SK-N-SH treated with all-trans-retinoic acid at 6 μM for 48 hours (cell line): ENCODE data around the gene MYL3.

Experiments
- ATAC-seq: fragments of 200-7000 bp; cut with Tn5 transposase; 3 replicates; pipeline ENCODE4 v1.9.1; 2020; ENCODE audit warnings: mild to moderate bottlenecking, moderate library complexity
- CREB5 ChIP-seq: fragments of 250-450 bp; sonication (Bioruptor Pico); IDR thresholded peaks from 2 replicates; pipeline ENCODE4 v1.5.1; 2020; ENCODE audit warnings: low read depth, mild to moderate bottlenecking, moderate library complexity
- CSRNP3 ChIP-seq: fragments of 250-450 bp; sonication (Bioruptor Pico); IDR thresholded peaks from 2 replicates; pipeline ENCODE4 v1.5.1; 2021; ENCODE audit warnings: mild to moderate bottlenecking, moderate library complexity
- ESRRG ChIP-seq: fragments of 250-450 bp; sonication (Bioruptor Pico); IDR thresholded peaks from 2 replicates; pipeline ENCODE4 v1.6.1; 2021; ENCODE audit warnings: mild to moderate bottlenecking
- GLIS3 ChIP-seq: fragments of 250-450 bp; sonication (Bioruptor Pico); IDR thresholded peaks from 2 replicates; pipeline ENCODE4 v1.5.0; 2020; ENCODE audit warnings: mild to moderate bottlenecking, moderate library complexity
- ISL1 ChIP-seq: fragments of 250-450 bp; sonication (Bioruptor Pico); IDR thresholded peaks from 2 replicates; pipeline ENCODE4 v2.1.2; 2022; ENCODE audit warnings: mild to moderate bottlenecking, moderate library complexity
- OSR1 ChIP-seq: fragments of 250-450 bp; sonication (Bioruptor Pico); IDR thresholded peaks from 2 replicates; pipeline ENCODE4 v1.8.0; 2022; ENCODE audit warnings: moderate library complexity, mild to moderate bottlenecking, inconsistent platforms
- PPARA ChIP-seq: fragments of 250-450 bp; sonication (Bioruptor Pico); IDR thresholded peaks from 2 replicates; pipeline ENCODE4 v1.5.0; 2020; ENCODE audit warnings: mild to moderate bottlenecking, borderline replicate concordance
- RARB ChIP-seq: fragments of 250-450 bp; sonication (Bioruptor Pico); IDR thresholded peaks from 2 replicates; pipeline ENCODE4 v1.8.0; 2021; ENCODE audit warnings: mild to moderate bottlenecking, moderate library complexity
- TCF4 ChIP-seq: fragments of 250-450 bp; sonication (Bioruptor Pico); IDR thresholded peaks from 2 replicates; pipeline ENCODE4 v1.8.0; 2021; ENCODE audit warnings: mild to moderate bottlenecking, moderate library complexity, borderline replicate concordance
- TOX ChIP-seq: fragments of 250-450 bp; sonication (Bioruptor Pico); IDR thresholded peaks from 2 replicates; pipeline ENCODE4 v1.8.0; 2021; ENCODE audit warnings: mild to moderate bottlenecking, moderate library complexity, borderline replicate concordance
- TSHZ2 ChIP-seq: fragments of 250-450 bp; sonication (Bioruptor Pico); IDR thresholded peaks from 2 replicates; pipeline ENCODE4 v1.5.0; 2020; ENCODE audit warnings: mild to moderate bottlenecking, moderate library complexity
- ZC3H10 ChIP-seq: fragments of 250-450 bp; sonication (Bioruptor Pico); IDR thresholded peaks from 2 replicates; pipeline ENCODE4 v1.5.1; 2021; ENCODE audit warnings: mild to moderate bottlenecking, moderate library complexity
- ZFP3 ChIP-seq: fragments of 250-450 bp; sonication (Bioruptor Pico); IDR thresholded peaks from 2 replicates; pipeline ENCODE4 v1.5.0; 2020; ENCODE audit warnings: mild to moderate bottlenecking, moderate library complexity
- ZFP30 ChIP-seq: fragments of 450-650 bp; formaldehyde crosslinking; IDR thresholded peaks from 2 replicates; pipeline ENCODE4 v1.5.0; 2022; ENCODE audit warnings: mild to moderate bottlenecking, moderate library complexity
- ZNF70 ChIP-seq: fragments of 450-650 bp; formaldehyde crosslinking; IDR thresholded peaks from 2 replicates; pipeline ENCODE4 v1.5.0; 2020; ENCODE audit warnings: mild to moderate bottlenecking, moderate library complexity
- ZNF8 ChIP-seq: fragments of 450-650 bp; formaldehyde crosslinking; IDR thresholded peaks from 2 replicates; pipeline ENCODE4 v1.5.0; 2020; ENCODE audit warnings: mild to moderate bottlenecking, moderate library complexity

MYL3 gene

GRCh38 chr3:46906471-46907058 lies 43.3 kb upstream of the MYL3 start:
- TF ChIP-seq ZC3H10 (CRISPR knock-in tag) (no peak), ESRRG (CRISPR knock-in tag) (no peak), CREB5 (no peak), ZFP3 (CRISPR knock-in tag) (no peak), OSR1 (CRISPR knock-in tag) (no peak)
- ATAC-seq = no peak

- TF ChIP-seq TSHZ2 (CRISPR knock-in tag) = no peak
- no peak for TF ChIP-seq GLIS3
- TF ChIP-seq ZNF70 (CRISPR knock-in tag) = no peak
- no peak for ATAC-seq
Observed at GRCh38 chr3:46905661-46906451, 42.6 kb upstream of the MYL3 start.

GRCh38 chr3:46905213-46905560 lies 41.9 kb upstream of the MYL3 start:
- TF ChIP-seq ZC3H10 (CRISPR knock-in tag) (no peak), CSRNP3 (CRISPR knock-in tag) (no peak), PPARA (CRISPR knock-in tag) (no peak), ESRRG (CRISPR knock-in tag) (no peak), RARB (CRISPR knock-in tag) (no peak), ZNF8 (CRISPR knock-in tag) (no peak), ZFP3 (CRISPR knock-in tag) (no peak), OSR1 (CRISPR knock-in tag) (no peak), ISL1 (CRISPR knock-in tag) (no peak), TCF4 (CRISPR knock-in tag) (no peak), TSHZ2 (CRISPR knock-in tag) (no peak)
- ATAC-seq = no peak

GRCh38 chr3:46904303-46905212 lies 41.3 kb upstream of the MYL3 start:
- ATAC-seq = no peak
- TF ChIP-seq ZFP30 (CRISPR knock-in tag) = no peak
- no peak for TF ChIP-seq TOX (CRISPR knock-in tag)
- TF ChIP-seq ESRRG (CRISPR knock-in tag) = no peak
- no peak for TF ChIP-seq ZC3H10 (CRISPR knock-in tag)
- TF ChIP-seq CREB5 = no peak
- no peak for TF ChIP-seq GLIS3
- no peak for TF ChIP-seq CSRNP3 (CRISPR knock-in tag)
- TF ChIP-seq TCF4 (CRISPR knock-in tag) = no peak
- no peak for TF ChIP-seq TSHZ2 (CRISPR knock-in tag)
- no peak for TF ChIP-seq ZNF8 (CRISPR knock-in tag)
